ENCODE results near the gene RASSF4.

Gene RASSF4

GRCh38 chr10:44921506-44921905 lies 38.1 kb upstream of the RASSF4 start:
- H3K27me3 ChIP-seq (ENCODE audit: insufficient read depth, low read length), result no peaks in the 10 kb centered on the region
- no peaks in the 10 kb centered on the region for H3K36me3 ChIP-seq (ENCODE audit: insufficient read depth, low read depth, low read length)

GRCh38 chr10:44922021-44922420 lies 37.6 kb upstream of the RASSF4 start:
- Histone ChIP-seq H3K9ac (ENCODE audit: low read depth, low read length) (no peak overlapping the region), H3K4me1 (ENCODE audit: insufficient read depth, low read length) (no peaks in the 10 kb centered on the region), H3K27ac (ENCODE audit: low read length) (no peak overlapping the region), H3K36me3 (ENCODE audit: insufficient read depth, low read depth, low read length) (no peaks in the 10 kb centered on the region), H3K4me3 (ENCODE audit: low read length) (no peak overlapping the region), H3K27me3 (ENCODE audit: insufficient read depth, low read length) (no peaks in the 10 kb centered on the region), H3K9me3 (ENCODE audit: insufficient read depth, low read depth, low read length) (no peaks in the 10 kb centered on the region)

More at GRCh38 chr10:44921506-44921905, 38.1 kb upstream of the RASSF4 start:
- H3K27ac ChIP-seq (ENCODE audit: low read length), result no peak overlapping the region
- no peak overlapping the region for H3K9ac ChIP-seq (ENCODE audit: low read depth, low read length)
- H3K4me1 ChIP-seq (ENCODE audit: insufficient read depth, low read length), result no peaks in the 10 kb centered on the region
- H3K9me3 ChIP-seq (ENCODE audit: insufficient read depth, low read depth, low read length), result no peaks in the 10 kb centered on the region
- H3K4me3 ChIP-seq (ENCODE audit: low read length), result no peak overlapping the region

- no peak overlapping the region for H3K4me3 ChIP-seq (ENCODE audit: low read length)
- no peaks in the 10 kb centered on the region for H3K4me1 ChIP-seq (ENCODE audit: insufficient read depth, low read length)
- H3K27ac ChIP-seq (ENCODE audit: low read length), result no peak overlapping the region
- H3K9me3 ChIP-seq (ENCODE audit: insufficient read depth, low read depth, low read length), result no peaks in the 10 kb centered on the region
- no peaks in the 10 kb centered on the region for H3K27me3 ChIP-seq (ENCODE audit: insufficient read depth, low read length)
- no peaks in the 10 kb centered on the region for H3K36me3 ChIP-seq (ENCODE audit: insufficient read depth, low read depth, low read length)
- H3K9ac ChIP-seq (ENCODE audit: low read depth, low read length), result no peak overlapping the region
Observed at GRCh38 chr10:44922796-44923545, 36.6 kb upstream of the RASSF4 start.

GRCh38 chr10:44923611-44924010 lies 36.0 kb upstream of the RASSF4 start:
- H3K36me3 ChIP-seq (ENCODE audit: insufficient read depth, low read depth, low read length), result no peaks in the 10 kb centered on the region
- H3K9ac ChIP-seq (ENCODE audit: low read depth, low read length), result no peak overlapping the region
- H3K9me3 ChIP-seq (ENCODE audit: insufficient read depth, low read depth, low read length), result no peaks in the 10 kb centered on the region
- H3K27me3 ChIP-seq (ENCODE audit: insufficient read depth, low read length), result no peaks in the 10 kb centered on the region
- H3K4me1 ChIP-seq (ENCODE audit: insufficient read depth, low read length), result no peaks in the 10 kb centered on the region
- H3K4me3 ChIP-seq (ENCODE audit: low read length), result no peak overlapping the region
- no peak overlapping the region for H3K27ac ChIP-seq (ENCODE audit: low read length)

GRCh38 chr10:44924261-44925040 lies 35.2 kb upstream of the RASSF4 start:
- no peak overlapping the region for H3K27ac ChIP-seq (ENCODE audit: low read length)
- no peaks in the 10 kb centered on the region for H3K9me3 ChIP-seq (ENCODE audit: insufficient read depth, low read depth, low read length)
- H3K9ac ChIP-seq (ENCODE audit: low read depth, low read length), result no peak overlapping the region
- H3K27me3 ChIP-seq (ENCODE audit: insufficient read depth, low read length), result no peaks in the 10 kb centered on the region
- H3K4me1 ChIP-seq (ENCODE audit: insufficient read depth, low read length), result no peaks in the 10 kb centered on the region
- H3K4me3 ChIP-seq (ENCODE audit: low read length), result no peak overlapping the region
- H3K36me3 ChIP-seq (ENCODE audit: insufficient read depth, low read depth, low read length), result no peaks in the 10 kb centered on the region

- Histone ChIP-seq H3K36me3 (ENCODE audit: insufficient read depth, low read depth, low read length) (no peaks in the 10 kb centered on the region), H3K4me3 (ENCODE audit: low read length) (no peak overlapping the region), H3K27me3 (ENCODE audit: insufficient read depth, low read length) (no peaks in the 10 kb centered on the region), H3K9ac (ENCODE audit: low read depth, low read length) (no peak overlapping the region), H3K27ac (ENCODE audit: low read length) (no peak overlapping the region), H3K9me3 (ENCODE audit: insufficient read depth, low read depth, low read length) (no peaks in the 10 kb centered on the region), H3K4me1 (ENCODE audit: insufficient read depth, low read length) (no peaks in the 10 kb centered on the region)
Observed at GRCh38 chr10:44925224-44925623, 34.4 kb upstream of the RASSF4 start.

- H3K27ac ChIP-seq (ENCODE audit: low read length), result no peak overlapping the region
- H3K4me3 ChIP-seq (ENCODE audit: low read length), result no peak overlapping the region
- H3K27me3 ChIP-seq (ENCODE audit: insufficient read depth, low read length), result no peaks in the 10 kb centered on the region
- H3K4me1 ChIP-seq (ENCODE audit: insufficient read depth, low read length), result no peaks in the 10 kb centered on the region
- H3K9me3 ChIP-seq (ENCODE audit: insufficient read depth, low read depth, low read length), result no peaks in the 10 kb centered on the region
- no peak overlapping the region for H3K9ac ChIP-seq (ENCODE audit: low read depth, low read length)
- no peaks in the 10 kb centered on the region for H3K36me3 ChIP-seq (ENCODE audit: insufficient read depth, low read depth, low read length)
Observed at GRCh38 chr10:44925811-44926750, 33.5 kb upstream of the RASSF4 start.

- Histone ChIP-seq H3K36me3 (ENCODE audit: insufficient read depth, low read depth, low read length) (no peaks in the 10 kb centered on the region), H3K9me3 (ENCODE audit: insufficient read depth, low read depth, low read length) (no peaks in the 10 kb centered on the region), H3K27ac (ENCODE audit: low read length) (no peak overlapping the region), H3K9ac (ENCODE audit: low read depth, low read length) (no peak overlapping the region), H3K4me1 (ENCODE audit: insufficient read depth, low read length) (no peaks in the 10 kb centered on the region), H3K4me3 (ENCODE audit: low read length) (no peak overlapping the region), H3K27me3 (ENCODE audit: insufficient read depth, low read length) (no peaks in the 10 kb centered on the region)
Observed at GRCh38 chr10:44926751-44927351, 32.8 kb upstream of the RASSF4 start.

- Histone ChIP-seq H3K36me3 (ENCODE audit: insufficient read depth, low read depth, low read length) (no peaks in the 10 kb centered on the region), H3K4me1 (ENCODE audit: insufficient read depth, low read length) (no peaks in the 10 kb centered on the region), H3K9me3 (ENCODE audit: insufficient read depth, low read depth, low read length) (no peaks in the 10 kb centered on the region), H3K9ac (ENCODE audit: low read depth, low read length) (no peak overlapping the region), H3K27ac (ENCODE audit: low read length) (no peak overlapping the region), H3K27me3 (ENCODE audit: insufficient read depth, low read length) (no peaks in the 10 kb centered on the region), H3K4me3 (ENCODE audit: low read length) (no peak overlapping the region)
Observed at GRCh38 chr10:44927352-44927751, 32.2 kb upstream of the RASSF4 start.

GRCh38 chr10:44928462-44928861 lies 31.1 kb upstream of the RASSF4 start:
- H3K4me1 ChIP-seq (ENCODE audit: insufficient read depth, low read length), result no peaks in the 10 kb centered on the region
- no peaks in the 10 kb centered on the region for H3K9me3 ChIP-seq (ENCODE audit: insufficient read depth, low read depth, low read length)
- H3K27me3 ChIP-seq (ENCODE audit: insufficient read depth, low read length), result no peaks in the 10 kb centered on the region
- H3K4me3 ChIP-seq (ENCODE audit: low read length), result no peak overlapping the region
- H3K9ac ChIP-seq (ENCODE audit: low read depth, low read length), result no peak overlapping the region
- no peaks in the 10 kb centered on the region for H3K36me3 ChIP-seq (ENCODE audit: insufficient read depth, low read depth, low read length)
- H3K27ac ChIP-seq (ENCODE audit: low read length), result no peak overlapping the region
